Measurements from ENCODE around the gene DDX52.

Gene DDX52

DNA sequence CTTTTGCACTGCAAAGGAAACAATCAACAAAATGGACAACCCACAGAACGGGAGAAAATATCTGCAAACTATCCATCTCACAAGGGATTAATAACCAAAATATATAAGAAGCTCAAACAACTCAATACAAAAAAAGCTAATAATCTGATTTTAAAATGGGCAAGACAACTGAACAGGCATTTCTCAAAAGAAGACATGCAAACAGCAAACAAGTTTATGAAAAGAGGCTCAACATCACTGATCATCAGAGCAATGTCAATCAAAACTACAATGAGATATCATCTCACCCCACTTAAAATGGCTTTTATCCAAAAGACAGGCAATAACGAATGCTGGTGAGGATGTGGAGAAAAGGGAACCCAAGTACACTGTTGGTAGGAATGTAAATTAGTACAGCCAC lies 68.8 kb downstream of the DDX52 start:
- DNase-seq: no peak

DNA sequence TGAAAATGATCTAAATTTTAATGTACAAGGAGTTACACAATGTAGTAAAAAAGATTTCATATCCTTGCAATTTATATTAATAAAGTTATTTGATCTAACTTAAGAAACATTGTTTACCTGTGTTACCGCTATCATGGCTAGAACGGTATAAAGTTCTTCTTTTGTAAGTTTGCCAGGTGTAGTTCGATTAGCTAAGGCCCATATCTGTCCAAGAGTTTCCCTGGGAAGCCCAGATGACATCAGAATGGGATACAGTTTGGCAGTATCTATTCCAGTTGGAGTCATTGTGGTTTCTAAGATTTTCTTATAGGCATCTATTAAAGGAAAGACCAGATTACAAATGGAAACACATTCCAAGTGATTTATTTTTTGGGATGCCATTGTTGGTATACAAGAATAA lies 71.6 kb downstream of the DDX52 start:
- no peak for DNase-seq

DNA sequence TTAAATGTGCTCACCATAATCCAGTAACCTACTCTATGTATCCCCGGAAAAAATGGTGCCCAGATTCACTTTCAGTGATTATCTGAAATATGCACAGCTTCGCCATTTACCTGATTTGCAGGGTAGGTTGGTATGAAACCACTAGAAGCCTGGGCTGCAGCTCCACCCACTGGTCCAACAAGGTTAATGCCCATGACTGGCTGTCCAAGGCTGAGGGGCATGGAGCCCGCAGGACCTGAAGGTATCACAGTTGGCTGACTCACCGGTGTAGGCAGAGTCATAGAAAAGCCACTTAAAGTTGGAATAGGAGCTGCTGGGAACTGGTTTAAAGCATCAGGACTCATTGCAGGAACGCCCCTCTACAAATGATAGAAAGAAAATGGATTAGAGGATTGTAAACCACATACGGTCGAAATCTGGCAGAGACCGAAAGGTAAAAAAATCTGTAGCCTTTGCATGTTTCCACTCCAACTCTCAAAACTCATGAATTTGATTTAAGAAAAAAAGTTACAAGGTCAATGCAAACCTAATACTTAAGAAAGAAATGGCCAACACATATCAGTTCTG lies 72.6 kb downstream of the DDX52 start:
- no peak for DNase-seq

DNA sequence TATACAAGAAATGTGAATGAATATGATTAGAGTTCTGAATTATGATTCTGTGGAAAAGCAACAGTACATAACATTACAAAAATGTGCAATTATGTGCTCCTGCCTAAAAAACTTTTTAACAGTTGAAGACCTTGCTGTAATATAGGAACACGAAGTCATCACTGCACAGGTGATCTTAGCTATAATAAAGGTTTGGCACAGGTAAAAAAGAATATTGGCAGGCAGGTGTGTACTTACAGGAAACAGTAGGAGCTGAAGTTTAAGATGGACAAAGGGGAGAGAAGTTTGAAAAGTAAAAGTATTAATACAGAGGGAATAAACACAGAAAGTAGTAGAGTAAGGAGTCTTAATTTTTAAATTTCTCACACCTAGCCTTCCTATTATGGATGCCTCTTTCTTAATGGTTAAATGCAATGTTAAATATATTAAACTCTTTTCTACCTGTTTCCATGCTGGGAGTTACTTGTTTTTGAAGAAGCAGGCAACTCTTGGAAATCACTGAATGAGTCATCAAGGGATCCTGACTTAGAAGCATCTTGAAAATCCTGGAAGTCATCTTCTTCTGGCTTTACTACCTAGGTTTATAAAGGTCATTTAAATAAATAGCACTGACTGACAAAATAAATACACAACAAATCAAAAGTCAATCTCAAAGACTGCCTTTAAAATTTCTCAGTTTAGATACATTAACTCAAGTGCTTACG lies 74.7 kb downstream of the DDX52 start:
- no peak for DNase-seq

DNA sequence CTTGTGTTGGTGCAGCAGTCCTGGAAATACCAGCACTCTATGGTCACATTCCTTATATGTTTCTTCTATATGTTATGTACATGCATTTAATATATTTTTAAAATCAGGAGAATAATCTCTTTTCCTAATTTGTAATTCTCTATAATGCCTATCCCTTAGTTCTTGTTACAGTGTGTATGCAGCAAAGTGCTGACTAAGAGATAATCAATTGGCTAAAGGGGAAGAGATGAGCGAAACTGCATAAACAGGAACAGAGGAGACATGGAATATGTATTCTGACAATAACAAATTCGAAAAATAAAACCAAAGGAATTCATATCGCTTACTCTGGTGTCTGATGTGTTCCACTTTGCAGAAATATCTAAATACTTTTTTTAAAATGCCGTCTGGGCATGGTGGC lies 75.7 kb downstream of the DDX52 start:
- DNase-seq: no peak

DNA sequence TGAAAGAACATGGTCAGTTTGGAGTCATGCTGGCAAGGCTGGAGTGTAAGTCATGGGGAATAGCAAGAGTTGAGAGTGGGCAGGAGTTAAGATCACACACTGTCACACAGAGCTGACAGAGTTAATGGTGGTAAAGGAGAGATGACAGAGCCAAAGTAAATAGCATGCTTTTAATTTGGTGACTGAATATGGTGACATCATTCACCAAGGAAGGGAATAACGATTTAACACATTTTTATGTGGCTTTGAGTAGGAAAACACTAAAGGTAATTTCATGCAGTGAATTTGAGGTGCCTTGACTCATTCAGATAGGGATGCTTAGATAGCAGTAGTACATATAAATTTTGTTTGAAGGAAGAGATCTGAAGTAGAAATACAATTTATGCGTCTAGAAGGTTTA lies 76.1 kb downstream of the DDX52 start:
- no peak for DNase-seq

DNA sequence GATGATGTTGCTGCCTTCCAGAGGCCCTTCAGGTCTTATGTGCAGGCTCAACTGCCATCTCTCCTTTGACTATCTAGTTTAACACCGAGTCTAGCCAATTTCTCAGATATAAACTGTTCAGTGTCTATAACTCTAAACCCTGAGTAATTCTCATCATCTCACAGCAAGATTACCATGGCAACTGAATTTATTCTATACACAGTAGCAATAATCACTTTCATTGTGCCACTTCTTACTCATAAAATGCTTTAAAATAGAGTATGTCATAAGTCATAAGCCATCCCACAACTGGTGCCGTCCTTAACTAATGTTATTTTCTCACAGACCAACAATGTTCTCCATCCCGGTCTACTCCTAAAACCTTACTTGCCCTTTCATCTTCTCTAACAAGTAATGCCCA lies 79.0 kb downstream of the DDX52 start:
- no peak for DNase-seq

DNA sequence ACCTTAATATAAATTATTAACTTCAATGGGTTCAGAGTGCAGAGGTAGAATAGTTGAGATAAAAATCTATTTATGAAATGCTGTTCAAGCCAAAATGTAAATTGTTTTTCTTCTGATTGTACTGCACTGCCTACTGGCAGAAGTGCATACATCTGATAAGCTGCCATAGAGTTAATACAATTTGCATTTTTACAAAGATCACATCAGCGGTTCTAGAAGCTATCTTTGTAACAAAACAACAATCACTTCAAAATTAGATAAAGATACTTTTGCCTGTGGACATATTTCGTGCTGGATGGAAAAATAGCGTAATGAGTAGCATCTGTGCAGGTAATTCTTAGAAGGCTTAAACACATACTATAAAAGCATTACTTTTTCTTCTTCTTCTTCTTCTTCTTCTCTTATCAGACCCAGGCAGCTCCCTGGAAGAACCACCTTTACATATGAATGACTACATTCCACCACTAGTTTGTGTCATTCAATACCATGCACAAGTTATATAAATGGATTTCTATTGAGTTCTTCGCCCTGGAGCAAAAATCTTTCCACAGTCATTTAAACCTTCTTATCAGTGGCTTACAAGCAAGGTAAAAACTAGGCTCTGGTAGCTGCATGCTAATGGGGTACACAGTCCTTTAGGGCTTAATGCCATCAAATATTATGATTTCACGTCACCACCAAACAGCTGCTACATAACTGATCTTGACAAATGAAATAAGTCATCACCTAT lies 81.1 kb downstream of the DDX52 start:
- DNase-seq: no peak

All from cortex of kidney (tissue), 1 donor.